Measurements from ENCODE around the gene MTPN. TPM values are rescaled to one million over a fixed set of nuclear protein-coding genes. Genes with fewer than 3 reads are reported as not detected.

Gene MTPN
- total RNA-seq, 6 experiments from 2014 or later: 242 to 306 (median 273) TPM

DNA sequence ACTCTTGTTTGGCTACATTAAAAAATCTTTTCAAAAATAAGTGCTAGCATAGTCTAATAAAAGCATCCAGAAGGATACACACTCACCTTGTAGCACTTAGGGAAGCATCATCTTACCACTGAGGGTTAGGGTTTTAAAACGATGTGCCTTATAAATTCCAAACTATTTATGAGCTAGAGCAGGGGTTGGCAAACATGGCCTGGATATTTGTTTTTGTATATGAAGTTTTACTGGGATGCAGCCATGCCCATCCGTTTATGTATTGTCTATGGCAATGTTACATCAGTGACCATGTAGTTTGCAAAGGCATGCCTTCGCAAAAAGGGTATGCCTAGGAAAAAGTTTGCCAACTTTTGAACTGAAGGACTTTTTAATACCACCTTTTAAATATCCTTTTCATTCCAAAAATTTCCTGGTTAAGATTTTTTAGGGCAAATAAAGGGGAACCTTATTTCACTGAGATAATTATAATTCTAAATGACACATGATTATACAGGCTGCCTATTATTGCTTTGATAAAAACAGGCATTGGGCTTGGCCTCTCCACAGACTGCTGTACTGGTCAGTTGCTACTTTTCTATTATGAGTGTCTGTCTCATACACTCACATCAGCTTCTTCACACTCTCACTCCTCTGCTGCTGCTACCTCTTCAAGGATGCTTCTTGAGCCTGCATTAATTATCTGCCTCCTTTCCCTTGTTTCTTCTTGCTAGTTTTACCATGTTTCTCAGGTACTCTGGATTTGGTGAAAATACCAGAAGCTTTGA, 30.7 kb downstream of the MTPN start:
- no peaks in the 10 kb centered on the region for H3K9me3 Mint-ChIP-seq
- H3K36me3 Mint-ChIP-seq (ENCODE audit: low read depth): no peaks in the 10 kb centered on the region; the same call in 1 of the 2 replicates
- no peak overlapping the region for H3K27ac Mint-ChIP-seq
- H3K27me3 Mint-ChIP-seq (ENCODE audit: insufficient read depth): no peaks in the 10 kb centered on the region
- TF ChIP-seq, protein P1, sequence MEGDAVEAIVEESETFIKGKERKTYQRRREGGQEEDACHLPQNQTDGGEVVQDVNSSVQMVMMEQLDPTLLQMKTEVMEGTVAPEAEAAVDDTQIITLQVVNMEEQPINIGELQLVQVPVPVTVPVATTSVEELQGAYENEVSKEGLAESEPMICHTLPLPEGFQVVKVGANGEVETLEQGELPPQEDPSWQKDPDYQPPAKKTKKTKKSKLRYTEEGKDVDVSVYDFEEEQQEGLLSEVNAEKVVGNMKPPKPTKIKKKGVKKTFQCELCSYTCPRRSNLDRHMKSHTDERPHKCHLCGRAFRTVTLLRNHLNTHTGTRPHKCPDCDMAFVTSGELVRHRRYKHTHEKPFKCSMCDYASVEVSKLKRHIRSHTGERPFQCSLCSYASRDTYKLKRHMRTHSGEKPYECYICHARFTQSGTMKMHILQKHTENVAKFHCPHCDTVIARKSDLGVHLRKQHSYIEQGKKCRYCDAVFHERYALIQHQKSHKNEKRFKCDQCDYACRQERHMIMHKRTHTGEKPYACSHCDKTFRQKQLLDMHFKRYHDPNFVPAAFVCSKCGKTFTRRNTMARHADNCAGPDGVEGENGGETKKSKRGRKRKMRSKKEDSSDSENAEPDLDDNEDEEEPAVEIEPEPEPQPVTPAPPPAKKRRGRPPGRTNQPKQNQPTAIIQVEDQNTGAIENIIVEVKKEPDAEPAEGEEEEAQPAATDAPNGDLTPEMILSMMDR (IDR thresholded peaks at IDR 0.05): no peak
- H3K4me3 Mint-ChIP-seq: no peak overlapping the region
- no peak for DNase-seq
- peaks cover 14% of the 10 kb centered on the region for H3K4me1 Mint-ChIP-seq (ENCODE audit: low read depth)

DNA sequence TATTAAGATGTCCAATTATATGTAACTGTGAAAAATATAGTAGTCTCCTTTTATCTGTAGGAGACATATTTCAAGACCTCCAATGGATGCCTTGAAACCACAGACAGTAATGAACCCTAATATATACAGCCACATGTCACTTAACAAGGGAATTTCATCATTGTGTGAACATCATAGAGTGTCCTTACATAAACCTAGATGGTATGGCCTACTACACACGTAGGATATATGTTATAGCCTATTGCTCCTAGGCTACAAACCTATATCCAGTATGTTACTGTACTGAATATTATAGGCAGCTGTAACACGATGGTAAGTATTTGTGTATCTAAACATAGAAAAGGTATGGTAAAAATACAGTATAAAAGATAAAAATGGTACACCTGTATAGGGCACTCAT, 32.4 kb downstream of the MTPN start:
- H3K4me1 Mint-ChIP-seq (ENCODE audit: low read depth): peaks cover 14% of the 10 kb centered on the region
- TF ChIP-seq, protein P1 (IDR thresholded peaks at IDR 0.05): no peak

DNA sequence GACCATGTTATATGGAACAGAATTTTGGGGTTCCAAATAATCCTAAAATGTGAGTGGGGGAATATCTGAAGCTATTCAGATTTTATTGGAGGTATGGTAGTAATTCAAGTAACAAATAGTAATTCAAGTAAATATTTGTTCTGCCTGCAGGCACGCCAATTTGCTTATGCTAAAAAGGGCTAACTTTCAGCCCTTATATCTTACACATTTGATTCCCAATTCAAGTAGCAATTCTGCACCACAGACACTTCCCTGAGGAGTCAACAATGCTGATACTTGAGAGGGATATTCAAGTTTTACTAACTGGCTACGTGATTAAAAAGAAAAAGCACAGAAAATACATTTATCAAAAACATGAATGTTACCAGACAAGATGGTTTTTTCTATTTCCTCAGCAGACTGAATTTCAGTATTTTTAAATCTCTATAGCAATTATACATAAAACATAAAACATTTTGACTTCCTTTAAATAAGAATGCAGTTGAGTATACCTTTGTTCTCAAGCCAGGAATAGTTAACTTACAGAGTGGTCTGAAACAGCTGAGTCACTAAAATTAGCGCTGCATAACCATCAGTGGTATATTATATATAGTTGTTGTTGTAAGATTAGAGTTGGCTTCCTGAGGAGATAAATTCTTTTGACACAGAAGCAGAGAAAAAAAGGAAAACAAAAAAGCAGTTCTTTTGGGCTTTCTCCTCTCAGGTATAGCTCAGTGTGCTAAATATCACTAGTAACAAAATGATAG, 33.9 kb downstream of the MTPN start:
- peaks cover 24% of the 10 kb centered on the region for H3K4me1 Mint-ChIP-seq (ENCODE audit: low read depth)
- H3K36me3 Mint-ChIP-seq (ENCODE audit: low read depth): no peaks in the 10 kb centered on the region
- no peaks in the 10 kb centered on the region for H3K9me3 Mint-ChIP-seq
- H3K27ac Mint-ChIP-seq: no peak overlapping the region
- H3K27me3 Mint-ChIP-seq (ENCODE audit: insufficient read depth): no peaks in the 10 kb centered on the region
- H3K4me3 Mint-ChIP-seq: no peak overlapping the region
- no peak for DNase-seq
- TF ChIP-seq, protein P1 (IDR thresholded peaks at IDR 0.05): no peak

More for the DNA sequence above, 32.4 kb downstream of the MTPN start:
- no peak for DNase-seq
- Mint-ChIP-seq H3K36me3 (ENCODE audit: low read depth) (no peaks in the 10 kb centered on the region), H3K9me3 (no peaks in the 10 kb centered on the region), H3K27me3 (ENCODE audit: insufficient read depth) (no peaks in the 10 kb centered on the region), H3K27ac (no peak overlapping the region), H3K4me3 (no peak overlapping the region)

DNA sequence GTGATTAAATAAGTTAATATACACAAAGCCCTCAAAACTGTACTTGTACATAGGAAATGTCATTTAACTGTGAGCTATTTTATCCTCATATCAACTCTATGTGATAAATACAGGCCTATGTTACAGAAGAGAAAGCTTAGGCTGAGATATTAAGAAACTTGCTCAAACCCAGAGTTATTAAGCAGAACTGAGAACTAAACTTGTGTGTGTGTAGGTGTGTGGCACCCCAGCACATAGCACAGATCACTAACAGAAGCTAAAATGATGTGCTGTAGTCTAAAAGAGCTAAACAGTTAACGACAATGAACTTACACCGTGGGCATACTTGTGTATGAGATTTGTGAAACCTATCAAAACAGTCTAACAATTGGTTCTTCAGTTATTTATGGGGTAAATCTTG, 34.5 kb downstream of the MTPN start:
- Mint-ChIP-seq H3K4me3 (no peak overlapping the region), H3K36me3 (ENCODE audit: low read depth) (no peaks in the 10 kb centered on the region), H3K4me1 (ENCODE audit: low read depth) (peaks cover 27% of the 10 kb centered on the region), H3K27me3 (ENCODE audit: insufficient read depth) (no peaks in the 10 kb centered on the region), H3K27ac (no peak overlapping the region), H3K9me3 (no peaks in the 10 kb centered on the region)
- TF ChIP-seq, protein P1 (IDR thresholded peaks at IDR 0.05): no peak
- no peak for DNase-seq

DNA sequence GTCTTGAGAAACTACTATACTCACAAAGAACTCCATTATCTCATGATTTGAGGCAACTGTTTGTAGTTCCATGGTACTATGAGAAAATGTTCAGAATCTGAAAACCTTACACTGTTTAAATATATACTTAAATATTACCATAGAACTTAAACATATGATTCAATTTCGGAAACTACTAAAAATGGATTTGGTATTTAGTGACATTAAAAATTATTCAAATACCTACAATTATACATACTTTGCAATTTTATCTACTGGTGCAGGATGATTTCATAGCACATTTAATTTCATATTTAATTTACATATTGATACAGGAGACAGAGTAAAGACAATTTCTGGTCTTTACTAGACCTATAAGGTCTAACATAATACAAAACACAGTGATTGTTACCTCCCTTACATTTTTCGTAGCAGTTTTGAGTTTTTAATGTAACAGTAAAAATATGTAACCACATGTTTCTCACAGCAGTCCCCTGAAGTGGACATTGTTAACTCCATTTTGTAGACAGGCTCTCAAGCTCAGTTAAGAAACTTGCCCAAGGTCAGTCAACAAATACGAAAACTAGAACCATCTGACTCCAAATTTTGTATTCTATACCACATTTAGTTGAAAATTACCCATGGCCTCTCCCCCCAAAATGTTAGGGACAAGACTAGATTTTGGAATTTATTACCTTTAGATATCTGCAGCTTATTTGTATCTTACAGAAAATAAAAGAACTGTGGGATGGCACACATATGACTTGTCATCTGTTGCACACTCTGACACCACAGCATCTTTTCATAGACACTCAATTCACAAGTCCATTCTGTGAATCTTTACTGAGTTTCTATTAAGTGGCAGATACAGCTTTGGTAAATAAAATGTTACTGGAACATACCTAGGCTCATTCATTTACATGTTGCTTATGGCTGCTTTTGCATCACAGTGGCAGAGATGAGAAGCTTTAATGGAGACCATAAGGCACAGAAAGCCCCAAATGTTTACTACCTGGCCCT, 36.8 kb downstream of the MTPN start:
- no peak overlapping the region for H3K27ac Mint-ChIP-seq
- H3K27me3 Mint-ChIP-seq (ENCODE audit: insufficient read depth): no peaks in the 10 kb centered on the region
- no peaks in the 10 kb centered on the region for H3K36me3 Mint-ChIP-seq (ENCODE audit: low read depth)
- TF ChIP-seq, protein P1 (IDR thresholded peaks at IDR 0.05): no peak
- H3K9me3 Mint-ChIP-seq: no peaks in the 10 kb centered on the region
- H3K4me3 Mint-ChIP-seq: no peak overlapping the region
- no peak for DNase-seq
- H3K4me1 Mint-ChIP-seq (ENCODE audit: low read depth): peaks cover 21% of the 10 kb centered on the region
